Esophagus (tissue), 2 donors: ENCODE data around the gene RCBTB2. TPM values are rescaled to one million over a fixed set of nuclear protein-coding genes. Genes with fewer than 3 reads are reported as not detected.
A peak's percentile ranks its signal among the peaks of the same experiment; 100 is the strongest.

Source experiments
- H3K27ac ChIP-seq, 2 donors: one replicate each; pipeline ENCODE4 v1.5.1; 2013; ENCODE audit warnings: low read depth in 2 of 2, mild to moderate bottlenecking in 2 of 2, inconsistent platforms in 1 of 2, low read length in 1 of 2, moderate library complexity in 1 of 2
- H3K27me3 ChIP-seq, 2 donors: one replicate each; pipeline ENCODE4 v1.6.1; 2013; ENCODE audit warnings: low read length in 2 of 2, control low read depth in 1 of 2, mild to moderate bottlenecking in 1 of 2; ENCODE audit not compliant: insufficient read depth in 2 of 2, control insufficient read depth in 1 of 2
- H3K36me3 ChIP-seq, 2 donors: one replicate each; pipeline ENCODE4 v1.6.1; 2013; ENCODE audit warnings: low read length in 1 of 2; ENCODE audit not compliant: control insufficient read depth in 2 of 2, insufficient read depth in 2 of 2
- H3K4me1 ChIP-seq, 2 donors: one replicate each; pipeline ENCODE4 v1.6.1; 2013; ENCODE audit warnings: low read length in 1 of 2; ENCODE audit not compliant: control insufficient read depth in 2 of 2, insufficient read depth in 2 of 2
- H3K4me3 ChIP-seq, 2 donors: one replicate each; pipeline ENCODE4 v1.5.1; 2013; ENCODE audit warnings: low read length in 2 of 2, mild to moderate bottlenecking in 2 of 2, low read depth in 1 of 2, moderate library complexity in 1 of 2
- H3K9me3 ChIP-seq, 2 donors: one replicate each; pipeline ENCODE4 v1.6.1; 2013; ENCODE audit warnings: mild to moderate bottlenecking in 2 of 2, low read depth in 1 of 2, low read length in 1 of 2, moderate library complexity in 1 of 2; ENCODE audit not compliant: control insufficient read depth in 2 of 2, insufficient read depth in 1 of 2
- WGBS, 2 donors: extraction: QIAGEN DNeasy Blood & Tissue Kit; methylation state at CpG; one replicate each; pipeline ENCODE4 v1.1.7; 2013; 5-methylcytosine and 5-hydroxymethylcytosine counted together
- polyA plus RNA-seq, 2 donors: library from polyadenylated mRNA; stranded (reverse); fragments of 200-250 nt; gene quantifications; one replicate each; pipeline ENCODE4 v1.2.3, GENCODE V29; 2013
- donor health status: healthy with polysubstance abuse.
- donor health status: Bipolar disorder and iron deficiency.

The RCBTB2 gene
- polyA plus RNA-seq, 2 donors: 8.7 to 15.0 TPM

DNA sequence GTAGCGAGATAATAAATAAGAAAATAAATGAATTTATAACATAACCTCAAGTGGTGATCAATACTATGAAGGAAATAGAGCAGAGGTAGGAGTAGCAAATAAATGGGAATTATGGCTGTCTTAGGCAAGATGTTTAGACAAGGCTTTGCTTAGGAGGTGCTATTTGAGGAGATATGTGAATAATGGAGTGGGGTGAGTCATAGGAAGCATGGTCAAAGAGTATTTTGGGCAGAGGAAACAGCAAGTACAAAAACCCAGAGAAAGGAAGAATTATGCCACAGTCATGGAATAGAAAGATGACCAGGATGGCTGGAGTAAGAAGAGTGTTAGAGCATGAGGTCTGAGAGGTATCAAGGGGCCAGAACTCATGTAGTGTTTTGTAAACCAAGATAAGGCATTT lies 86.4 kb downstream of the RCBTB2 start:
- no peak overlapping the region for H3K27ac ChIP-seq
- H3K36me3 ChIP-seq: no peaks in the 10 kb centered on the region
- no peak overlapping the region for H3K4me3 ChIP-seq
- no peaks in the 10 kb centered on the region for H3K27me3 ChIP-seq
- no peaks in the 10 kb centered on the region for H3K4me1 ChIP-seq
- 97 to 98% methylated on average over 1 of the region's 1 CpG for whole genome bisulfite sequencing, 2 donors
- no peaks in the 10 kb centered on the region for H3K9me3 ChIP-seq

GRCh38 chr13:48443442-48444208 lies 89.3 kb downstream of the RCBTB2 start:
- peak overlapping the region in 1 of 2 donors; percentile 10 for H3K27ac ChIP-seq

More at GRCh38 chr13:48443442-48444208, 89.3 kb downstream of the RCBTB2 start:
- no peaks in the 10 kb centered on the region for H3K27me3 ChIP-seq
- H3K4me3 ChIP-seq: no peak overlapping the region
- 63 to 71% methylated on average over 1 of the region's 1 CpG for WGBS, 2 donors
- H3K36me3 ChIP-seq: no peaks in the 10 kb centered on the region
- H3K4me1 ChIP-seq: no peaks in the 10 kb centered on the region
- no peaks in the 10 kb centered on the region for H3K9me3 ChIP-seq

Other genes with a start within 250 kb of the RCBTB2 start
- gene RB1, start 229.3 kb downstream of the RCBTB2 start, polyA plus RNA-seq: 10 to 100 TPM; 15.5 to 17.4 TPM
- 10 to 100 TPM; 57.6 to 87.5 TPM for gene LPAR6, start 120.0 kb downstream of the RCBTB2 start, polyA plus RNA-seq
- gene CYSLTR2, start 120.8 kb upstream of the RCBTB2 start, polyA plus RNA-seq: under 1 TPM; 0.07 to 0.12 TPM